Measurements from ENCODE around the gene ATG16L2. TPM values are rescaled to one million over a fixed set of nuclear protein-coding genes. Genes with fewer than 3 reads are reported as not detected.
"Not testable (repeated sequence)": the region's sequence is repeated elsewhere in the genome, so short reads cannot be mapped to it uniquely, and the experiment has no call there.

Gene ATG16L2
- total RNA-seq, 1 donor from 2014 or later = 5.2 TPM

GRCh38 chr11:72842653-72843330 is 28.6 kb downstream of the ATG16L2 start:
- no peak for DNase-seq (ENCODE audit: low read depth in 2 of 2)

GRCh38 chr11:72844356-72844755 is 30.1 kb downstream of the ATG16L2 start:
- DNase-seq (ENCODE audit: low read depth in 2 of 2) = no peak

GRCh38 chr11:72848846-72849466 is 34.7 kb downstream of the ATG16L2 start:
- peak; percentile 65 to 74 for DNase-seq (ENCODE audit: low read depth in 2 of 2)

- DNase-seq (ENCODE audit: low read depth in 2 of 2) = no peak
These were observed 36.6 kb downstream of the ATG16L2 start for GRCh38 chr11:72850832-72851231.

- no peak for DNase-seq (ENCODE audit: low read depth in 2 of 2)
These were observed 37.5 kb downstream of the ATG16L2 start for GRCh38 chr11:72851726-72852125.

- DNase-seq (ENCODE audit: low read depth in 2 of 2) = peak; percentile 62 to 72
These were observed 41.9 kb downstream of the ATG16L2 start for GRCh38 chr11:72856065-72856464.

- DNase-seq (ENCODE audit: low read depth in 2 of 2) = peak; percentile 66 to 95
These were observed 42.5 kb downstream of the ATG16L2 start for GRCh38 chr11:72856551-72857345.

- DNase-seq (ENCODE audit: low read depth in 2 of 2) = not testable (repeated sequence)
These were observed 44.1 kb downstream of the ATG16L2 start for GRCh38 chr11:72858267-72858666.

- DNase-seq (ENCODE audit: low read depth in 2 of 2) = no peak
These were observed 44.9 kb downstream of the ATG16L2 start for GRCh38 chr11:72859126-72859525.

GRCh38 chr11:72860010-72860409 is 45.8 kb downstream of the ATG16L2 start:
- no peak for DNase-seq (ENCODE audit: low read depth in 2 of 2)

- DNase-seq (ENCODE audit: low read depth in 2 of 2) = no peak
These were observed 46.4 kb downstream of the ATG16L2 start for GRCh38 chr11:72860592-72860991.

GRCh38 chr11:72863091-72863490 is 48.9 kb downstream of the ATG16L2 start:
- DNase-seq (ENCODE audit: low read depth in 2 of 2) = no peak

GRCh38 chr11:72863916-72864315 is 49.7 kb downstream of the ATG16L2 start:
- DNase-seq (ENCODE audit: low read depth in 2 of 2) = peak in 1 of 2 donors; percentile 20

- DNase-seq (ENCODE audit: low read depth in 2 of 2) = peak; percentile 57 to 90
These were observed 50.8 kb downstream of the ATG16L2 start for GRCh38 chr11:72864702-72865655.

- no peak for DNase-seq (ENCODE audit: low read depth in 2 of 2)
These were observed 53.8 kb downstream of the ATG16L2 start for GRCh38 chr11:72867970-72868369.

- DNase-seq (ENCODE audit: low read depth in 2 of 2) = no peak
These were observed 55.6 kb downstream of the ATG16L2 start for GRCh38 chr11:72869831-72870230.

- no peak for DNase-seq (ENCODE audit: low read depth in 2 of 2)
These were observed 56.9 kb downstream of the ATG16L2 start for GRCh38 chr11:72871119-72871518.

GRCh38 chr11:72872012-72872411 is 57.8 kb downstream of the ATG16L2 start:
- DNase-seq (ENCODE audit: low read depth in 2 of 2) = no peak

- no peak for DNase-seq (ENCODE audit: low read depth in 2 of 2)
These were observed 61.5 kb downstream of the ATG16L2 start for GRCh38 chr11:72875736-72876135.

- no peak for DNase-seq (ENCODE audit: low read depth in 2 of 2)
These were observed 61.9 kb downstream of the ATG16L2 start for GRCh38 chr11:72876147-72876546.

Data from lung microvascular endothelial cell (primary cell).